Esophagus squamous epithelium (tissue), 5 donors: ENCODE results near the gene BRME1. TPM values are rescaled to one million over a fixed set of nuclear protein-coding genes. Genes with fewer than 3 reads are reported as not detected.
A peak's percentile ranks its signal among the peaks of the same experiment; 100 is the strongest.

ENCODE experiments used
- DNase-seq: peaks from one replicate; lab custom pipeline; 2025; lab: John Stamatoyannopoulos, UW
- H3K27ac ChIP-seq, 4 donors: fragments of 200-600 bp; sonication (generic); one replicate each; pipeline ENCODE4 v1.5.1; 2016 to 2019; ENCODE audit warnings: mild to moderate bottlenecking in 1 of 4
- H3K27me3 ChIP-seq, 4 donors: fragments of 200-600 bp; sonication (generic); 1 replicate in 3 of 4; 2 replicates in 1 of 4; pipeline versions ENCODE4 v1.5.1 to v1.6.0; 2017 to 2021; ENCODE audit warnings: antibody characterized with exemption in 1 of 4
- H3K36me3 ChIP-seq, 3 donors: fragments of 200-600 bp; sonication (generic); one replicate each; pipeline ENCODE4 v1.5.1; 2016 to 2019
- H3K4me1 ChIP-seq, 3 donors: fragments of 200-600 bp; sonication (generic); one replicate each; pipeline ENCODE4 v1.5.1; 2017 to 2019
- H3K4me3 ChIP-seq, 4 donors: fragments of 200-600 bp; sonication (generic); 1 replicate in 3 of 4; 2 replicates in 1 of 4; pipeline ENCODE4 v1.5.1; 2016 to 2019; ENCODE audit warnings: mild to moderate bottlenecking in 2 of 4, moderate library complexity in 1 of 4
- H3K9me3 ChIP-seq, 3 donors: fragments of 200-600 bp; sonication (generic); one replicate each; pipeline ENCODE4 v1.5.1; 2016 to 2019
- CTCF ChIP-seq, 6 experiments: fragments of 450-650 bp in 4 of 6; fragments of 200-600 bp in 2 of 6; sonication (generic) in 2 of 6; IDR thresholded peaks; one replicate each; pipeline ENCODE4 v1.5.1; 2016 to 2019; ENCODE audit warnings: antibody characterized with exemption in 6 of 6, mild to moderate bottlenecking in 4 of 6, moderate library complexity in 4 of 6
- POLR2A ChIP-seq, 4 donors: fragments of 450-650 bp; IDR thresholded peaks; one replicate each; pipeline ENCODE4 v1.6.1; 2017; ENCODE audit warnings: antibody characterized with exemption in 4 of 4, mild to moderate bottlenecking in 4 of 4, moderate library complexity in 3 of 4
- WGBS, 2 donors: methylation state at CpG; one replicate each; pipeline ENCODE4 v1.1.5; 2018; 5-methylcytosine and 5-hydroxymethylcytosine counted together
- intact Hi-C: fragments of 100-400 bp; cut with DNase I; formaldehyde crosslinking; loops from one replicate; pipeline ENCODE4 v1.15.0; 2022
- total RNA-seq, 4 donors: library from RNA; depleted of rRNA; stranded (reverse); fragments of >200 nt; gene quantifications; one replicate each; pipeline ENCODE4 v1.1.0, GENCODE V29; 2016
- donor health status: DM: yes; HTN: yes; CAD: no.

The BRME1 gene
- total RNA-seq, 4 donors from 2014 or later: 1.8 to 6.3 (median 4.0) TPM

GRCh38 chr19:13866463-13867046 lies 39.4 kb downstream of the BRME1 start:
- Histone ChIP-seq H3K9me3 (no peaks in the 10 kb centered on the region), H3K27ac (peak overlapping the region in 1 of 4 donors; percentile 67), H3K36me3 (no peaks in the 10 kb centered on the region), H3K27me3 (peaks cover 0 to 19% (median 0%) of the 10 kb centered on the region in 4 donors), H3K4me1 (peaks cover 10 to 43% (median 18%) of the 10 kb centered on the region in 3 donors), H3K4me3 (peak overlapping the region in 3 of 4 donors; percentile 59 to 88 (median 73))
- 70 to 76% methylated on average over 11 to 15 of the region's 15 CpGs for WGBS, 2 donors
- TF ChIP-seq POLR2A (IDR thresholded peaks at IDR 0.05): no peak
- no peak for DNase-seq
- intact Hi-C loops: loop anchor here (10.0 kb wide), 1 partner anchor 272 kb away; no protein-coding TSS in a partner anchor

GRCh38 chr19:13865571-13866462 lies 40.1 kb downstream of the BRME1 start:
- WGBS, 2 donors: 4 to 25% methylated on average over 4 to 5 of the region's 82 CpGs
- DNase-seq: no peak
- Histone ChIP-seq H3K4me3 (peak overlapping the region; percentile 55 to 88 (median 66)), H3K27ac (peak overlapping the region; percentile 21 to 84 (median 56)), H3K36me3 (no peaks in the 10 kb centered on the region), H3K27me3 (peaks cover 0 to 19% (median 0%) of the 10 kb centered on the region in 4 donors), H3K4me1 (peaks cover 17 to 50% (median 20%) of the 10 kb centered on the region in 3 donors), H3K9me3 (no peaks in the 10 kb centered on the region)
- intact Hi-C loops: loop anchor here (10.0 kb wide), 1 partner anchor 271 kb away; no protein-coding TSS in a partner anchor
- TF ChIP-seq POLR2A (IDR thresholded peaks at IDR 0.05): no peak
- peak in 1 of 6 experiments; percentile 11 for TF ChIP-seq CTCF (IDR thresholded peaks at IDR 0.05)

DNA sequence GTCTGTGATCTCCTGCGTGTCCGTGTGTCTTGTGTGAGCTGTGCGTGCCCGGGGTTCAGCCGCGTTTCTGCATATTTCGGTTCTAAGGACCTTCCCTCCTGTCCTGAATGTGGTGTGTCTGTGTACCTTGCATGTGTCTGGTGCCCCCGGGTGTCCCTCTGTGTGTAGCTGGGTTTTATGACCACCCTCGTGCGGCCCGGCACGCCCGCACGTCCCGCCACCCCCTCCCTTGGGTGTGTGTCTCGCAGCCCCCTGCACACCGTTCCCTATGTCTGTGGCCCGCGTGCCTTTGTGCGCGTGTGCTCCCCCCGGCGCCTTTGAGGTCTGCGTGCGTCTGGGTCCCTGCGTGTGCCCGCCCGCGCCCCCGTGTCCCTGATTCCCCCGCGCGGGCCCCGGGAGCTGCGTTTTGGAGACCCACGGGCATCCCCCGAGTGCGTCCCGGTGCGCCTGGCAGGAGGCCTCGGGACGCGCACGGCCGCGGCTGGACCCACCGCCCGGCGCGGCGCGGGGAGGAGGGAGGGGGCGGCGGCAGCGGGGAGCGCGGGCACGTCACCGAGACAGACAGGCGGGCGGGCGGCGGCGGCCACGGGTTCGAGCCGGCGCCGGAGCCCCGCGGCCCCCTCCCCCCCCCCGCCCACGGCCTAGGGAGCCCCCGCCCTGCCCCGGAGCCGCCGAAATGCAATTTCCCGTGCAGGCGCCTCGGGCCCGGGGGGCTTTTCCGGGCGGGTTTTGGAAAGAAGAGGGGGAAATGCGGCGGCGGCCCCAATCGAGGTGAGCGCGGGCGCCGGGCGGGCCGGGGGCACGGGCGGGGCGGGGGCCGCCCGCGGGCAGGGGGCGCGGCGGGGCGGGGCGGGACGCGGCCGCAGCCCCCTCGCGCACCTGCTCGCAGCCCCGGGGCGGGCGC lies 41.0 kb downstream of the BRME1 start:
- H3K27ac ChIP-seq: peak overlapping the region; percentile 45 to 84 (median 59)
- no peaks in the 10 kb centered on the region for H3K36me3 ChIP-seq
- TF ChIP-seq POLR2A (IDR thresholded peaks at IDR 0.05) (no peak), CTCF (IDR thresholded peaks at IDR 0.05) (no peak)
- 15 to 21% methylated on average over 9 to 14 of the region's 113 CpGs for WGBS, 2 donors
- peaks cover 17 to 51% (median 20%) of the 10 kb centered on the region in 3 donors for H3K4me1 ChIP-seq
- DNase-seq: no peak
- H3K4me3 ChIP-seq: peak overlapping the region; percentile 55 to 88 (median 66)
- H3K27me3 ChIP-seq: peaks cover 0 to 19% (median 0%) of the 10 kb centered on the region in 4 donors
- intact Hi-C loops: loop anchor here (10.0 kb wide), 1 partner anchor 270 kb away; no protein-coding TSS in a partner anchor
- no peaks in the 10 kb centered on the region for H3K9me3 ChIP-seq

- no peaks in the 10 kb centered on the region for H3K36me3 ChIP-seq
- peak overlapping the region in 2 of 4 donors; percentile 68 to 84 for H3K27ac ChIP-seq
- DNase-seq: no peak
- TF ChIP-seq CTCF (IDR thresholded peaks at IDR 0.05) (no peak), POLR2A (IDR thresholded peaks at IDR 0.05) (no peak)
- WGBS, 2 donors: 30 to 45% methylated on average over 9 to 10 of the region's 13 CpGs
- peak overlapping the region in 2 of 4 donors; percentile 73 to 88 for H3K4me3 ChIP-seq
- intact Hi-C loops: loop anchor here (10.0 kb wide), 1 partner anchor 269 kb away; no protein-coding TSS in a partner anchor
- no peaks in the 10 kb centered on the region for H3K9me3 ChIP-seq
- H3K27me3 ChIP-seq: peaks cover 0 to 19% (median 0%) of the 10 kb centered on the region in 4 donors
- peaks cover 17 to 52% (median 20%) of the 10 kb centered on the region in 3 donors for H3K4me1 ChIP-seq
These were observed 41.8 kb downstream of the BRME1 start for GRCh38 chr19:13864046-13864666.
